Osteocyte (in vitro differentiated cells): ENCODE results near the gene TRDN. TPM values are rescaled to one million over a fixed set of nuclear protein-coding genes. Genes with fewer than 3 reads are reported as not detected.

Source experiments
- DNase-seq: peaks from one replicate; pipeline ENCODE4 v3.0.0; 2021; ENCODE audit warnings: mixed read lengths; ENCODE audit not compliant: unreplicated experiment; ENCODE audit errors: extremely low spot score
- H3K27ac Mint-ChIP-seq: one replicate; pipeline ENCODE4 v1.8.0; 2021; ENCODE audit warnings: mild to moderate bottlenecking, mixed read lengths; ENCODE audit not compliant: unreplicated experiment
- H3K27me3 Mint-ChIP-seq: one replicate; pipeline ENCODE4 v1.8.0; 2021; ENCODE audit warnings: mixed read lengths; ENCODE audit not compliant: unreplicated experiment
- H3K36me3 Mint-ChIP-seq: one replicate; pipeline ENCODE4 v1.8.0; 2021; ENCODE audit warnings: mixed read lengths; ENCODE audit not compliant: unreplicated experiment
- H3K4me1 Mint-ChIP-seq: one replicate; pipeline ENCODE4 v1.8.0; 2021; ENCODE audit warnings: mixed read lengths; ENCODE audit not compliant: unreplicated experiment
- H3K4me3 Mint-ChIP-seq: one replicate; pipeline ENCODE4 v1.8.0; 2021; ENCODE audit warnings: mild to moderate bottlenecking, moderate library complexity, mixed read lengths; ENCODE audit not compliant: unreplicated experiment
- H3K9me3 Mint-ChIP-seq: one replicate; pipeline ENCODE4 v1.8.0; 2021; ENCODE audit warnings: mixed read lengths; ENCODE audit not compliant: unreplicated experiment
- CTCF ChIP-seq: fragments of 200-600 bp; sonication (generic); IDR thresholded peaks from 2 replicates; pipeline ENCODE4 v1.5.0; 2021; ENCODE audit warnings: antibody characterized with exemption, mild to moderate bottlenecking, moderate library complexity
- total RNA-seq: library from RNA; stranded (reverse); gene quantifications from 2 replicates; pipeline ENCODE4 v1.2.1, GENCODE V29; 2021

The TRDN gene
- total RNA-seq, 1 donor from 2014 or later = not detected

GRCh38 chr6:123598011-123598410 lies 38.7 kb downstream of the TRDN start:
- Mint-ChIP-seq H3K27ac (no peak overlapping the region), H3K4me1 (no peaks in the 10 kb centered on the region), H3K27me3 (peaks cover 19% of the 10 kb centered on the region), H3K4me3 (no peak overlapping the region), H3K9me3 (no peaks in the 10 kb centered on the region), H3K36me3 (no peaks in the 10 kb centered on the region)
- TF ChIP-seq CTCF = no peak
- DNase-seq = no peak

- DNase-seq = no peak
- Mint-ChIP-seq H3K4me1 (no peaks in the 10 kb centered on the region), H3K27me3 (peaks cover 10% of the 10 kb centered on the region), H3K27ac (no peak overlapping the region), H3K36me3 (no peaks in the 10 kb centered on the region), H3K4me3 (no peak overlapping the region), H3K9me3 (no peaks in the 10 kb centered on the region)
- no peak for TF ChIP-seq CTCF
Observed at GRCh38 chr6:123594776-123595175, 42.0 kb downstream of the TRDN start.

- no peak for DNase-seq
- Mint-ChIP-seq H3K9me3 (no peaks in the 10 kb centered on the region), H3K4me3 (no peak overlapping the region), H3K36me3 (no peaks in the 10 kb centered on the region), H3K27me3 (peaks cover 7% of the 10 kb centered on the region), H3K27ac (no peak overlapping the region), H3K4me1 (no peaks in the 10 kb centered on the region)
- no peak for TF ChIP-seq CTCF
Observed at GRCh38 chr6:123592426-123592825, 44.3 kb downstream of the TRDN start.

GRCh38 chr6:123589973-123590372 lies 46.8 kb downstream of the TRDN start:
- no peak overlapping the region for H3K27ac Mint-ChIP-seq
- no peaks in the 10 kb centered on the region for H3K4me1 Mint-ChIP-seq
- peaks cover 11% of the 10 kb centered on the region for H3K27me3 Mint-ChIP-seq
- no peak overlapping the region for H3K4me3 Mint-ChIP-seq
- TF ChIP-seq CTCF = no peak
- H3K9me3 Mint-ChIP-seq = no peaks in the 10 kb centered on the region
- DNase-seq = no peak
- no peaks in the 10 kb centered on the region for H3K36me3 Mint-ChIP-seq

GRCh38 chr6:123589317-123589716 lies 47.4 kb downstream of the TRDN start:
- H3K27ac Mint-ChIP-seq = no peak overlapping the region
- no peaks in the 10 kb centered on the region for H3K4me1 Mint-ChIP-seq
- H3K9me3 Mint-ChIP-seq = no peaks in the 10 kb centered on the region
- no peak for DNase-seq
- peaks cover 11% of the 10 kb centered on the region for H3K27me3 Mint-ChIP-seq
- no peaks in the 10 kb centered on the region for H3K36me3 Mint-ChIP-seq
- no peak overlapping the region for H3K4me3 Mint-ChIP-seq
- TF ChIP-seq CTCF = no peak
